ENCODE results near the gene NPR1. TPM values are rescaled to one million over a fixed set of nuclear protein-coding genes. Genes with fewer than 3 reads are reported as not detected.

Gene NPR1
- total and polyA plus RNA-seq, 2 of the 13 experiments (the other 11 are each of a cell fraction or from before 2014, with no cell fraction given), result not detected

GRCh38 chr1:153631047-153632022 lies 47.2 kb upstream of the NPR1 start (continued):
- TF ChIP-seq ZNF281 (CRISPR knock-in tag; IDR thresholded peaks at IDR 0.05; ENCODE audit: borderline replicate concordance), result no peak
- no peak for TF ChIP-seq ZNF33B (CRISPR knock-in tag; IDR thresholded peaks at IDR 0.05)
- no peak for TF ChIP-seq ZNF331 (CRISPR knock-in tag; IDR thresholded peaks at IDR 0.05)
- no peak for TF ChIP-seq ZNF674 (CRISPR knock-in tag; IDR thresholded peaks at IDR 0.05; ENCODE audit: low read depth)
- TF ChIP-seq SATB2 (CRISPR knock-in tag; IDR thresholded peaks at IDR 0.05), result no peak
- no peak for TF ChIP-seq ZNF724P (CRISPR knock-in tag; IDR thresholded peaks at IDR 0.05; ENCODE audit: borderline replicate concordance)
- peak; percentile 82 for TF ChIP-seq HNF4G (IDR thresholded peaks at IDR 0.05; ENCODE audit: borderline replicate concordance, low read depth, low read length)
- no peak for TF ChIP-seq HNF4G (CRISPR knock-in tag; IDR thresholded peaks at IDR 0.05; ENCODE audit: borderline replicate concordance, low read depth)
- TF ChIP-seq KDM3A (CRISPR knock-in tag; IDR thresholded peaks at IDR 0.05; ENCODE audit: low read depth), result 0 out of 2 replicates have a peak, but pooled peaks have one; percentile 6
- no peak for TF ChIP-seq TCF7L2 (IDR thresholded peaks at IDR 0.05; ENCODE audit: low read depth, low read length)
- no peak for TF ChIP-seq SIX1 (CRISPR knock-in tag; IDR thresholded peaks at IDR 0.05; ENCODE audit: borderline replicate concordance)
- TF ChIP-seq CREM (IDR thresholded peaks at IDR 0.05), result peak; percentile 39; the same call in 1 of the 2 replicates
- TF ChIP-seq CREM (CRISPR knock-in tag; IDR thresholded peaks at IDR 0.05), result no peak
- TF ChIP-seq KDM4B (CRISPR knock-in tag; IDR thresholded peaks at IDR 0.05), result no peak
- TF ChIP-seq ARNT2 (CRISPR knock-in tag; IDR thresholded peaks at IDR 0.05; ENCODE audit: low read depth), result no peak
- 0 out of 2 replicates have a peak, but pooled peaks have one; percentile 43 for TF ChIP-seq NCOA2 (CRISPR knock-in tag; IDR thresholded peaks at IDR 0.05)

All from HepG2 (cell line).